Endothelial cell (in vitro differentiated cells): ENCODE results near the gene GNAQ. TPM values are rescaled to one million over a fixed set of nuclear protein-coding genes. Genes with fewer than 3 reads are reported as not detected.
"Not testable (repeated sequence)": the region's sequence is repeated elsewhere in the genome, so short reads cannot be mapped to it uniquely, and the experiment has no call there.

Experiments used
- DNase-seq: peaks from one replicate; pipeline ENCODE4 v3.0.0; 2021; ENCODE audit warnings: low spot score
- H3K27ac Mint-ChIP-seq: one replicate; pipeline ENCODE4 v1.8.0; 2021; ENCODE audit warnings: mixed read lengths, inconsistent platforms; ENCODE audit not compliant: unreplicated experiment
- H3K27me3 Mint-ChIP-seq: one replicate; pipeline ENCODE4 v1.8.0; 2021; ENCODE audit warnings: mild to moderate bottlenecking, moderate library complexity, mixed read lengths, inconsistent platforms; ENCODE audit not compliant: unreplicated experiment
- H3K36me3 Mint-ChIP-seq: one replicate; pipeline ENCODE4 v1.8.0; 2021; ENCODE audit warnings: mild to moderate bottlenecking, low read depth, mixed read lengths, inconsistent platforms; ENCODE audit not compliant: unreplicated experiment
- H3K4me1 Mint-ChIP-seq: one replicate; pipeline ENCODE4 v1.8.0; 2021; ENCODE audit warnings: mild to moderate bottlenecking, mixed read lengths, inconsistent platforms; ENCODE audit not compliant: unreplicated experiment
- H3K4me3 Mint-ChIP-seq: one replicate; pipeline ENCODE4 v1.8.0; 2021; ENCODE audit warnings: mild to moderate bottlenecking, mixed read lengths, inconsistent platforms; ENCODE audit not compliant: unreplicated experiment
- H3K9me3 Mint-ChIP-seq: one replicate; pipeline ENCODE4 v1.8.0; 2021; ENCODE audit warnings: mixed read lengths, inconsistent platforms; ENCODE audit not compliant: unreplicated experiment
- CTCF ChIP-seq: fragments of 200-600 bp; sonication (generic); IDR thresholded peaks from one replicate; pipeline ENCODE4 v1.5.0; 2021; ENCODE audit warnings: antibody characterized with exemption; ENCODE audit not compliant: unreplicated experiment
- total RNA-seq: library from RNA; stranded (reverse); fragmentation: NEBNext Ultra II Directional; extraction: Animal tissue kit (Norgen Biotek cat#: 25700); gene quantifications from one replicate; pipeline ENCODE4 v1.2.1, GENCODE V29; 2021; ENCODE audit not compliant: unreplicated experiment

Gene GNAQ
- total RNA-seq, 1 donor from 2014 or later, result 94.6 TPM

- Mint-ChIP-seq H3K27me3 (peaks cover 6% of the 10 kb centered on the region), H3K4me3 (no peak overlapping the region), H3K27ac (no peak overlapping the region), H3K36me3 (peaks cover 52% of the 10 kb centered on the region), H3K4me1 (no peaks in the 10 kb centered on the region), H3K9me3 (peaks cover 21% of the 10 kb centered on the region)
- DNase-seq, result no peak
- TF ChIP-seq CTCF, result no peak
Observed at GRCh38 chr9:77864211-77864889, 167.3 kb downstream of the GNAQ start.

GRCh38 chr9:77863638-77864037 lies 168.0 kb downstream of the GNAQ start:
- not testable (repeated sequence) for H3K27ac Mint-ChIP-seq, H3K4me1 Mint-ChIP-seq, DNase-seq, H3K27me3 Mint-ChIP-seq, H3K4me3 Mint-ChIP-seq
- Mint-ChIP-seq H3K36me3 (peaks cover 57% of the 10 kb centered on the region), H3K9me3 (peaks cover 21% of the 10 kb centered on the region)

GRCh38 chr9:77860953-77861352 lies 170.7 kb downstream of the GNAQ start:
- Mint-ChIP-seq H3K36me3 (peaks cover 60% of the 10 kb centered on the region), H3K9me3 (peaks cover 21% of the 10 kb centered on the region), H3K4me3 (peak overlapping the region; percentile 68)
- H3K27me3 Mint-ChIP-seq, DNase-seq, H3K27ac Mint-ChIP-seq, H3K4me1 Mint-ChIP-seq: not testable (repeated sequence)

GRCh38 chr9:77857513-77858259 lies 173.9 kb downstream of the GNAQ start:
- H3K4me1 Mint-ChIP-seq, result peaks cover 16% of the 10 kb centered on the region
- H3K9me3 Mint-ChIP-seq, result peaks cover 5% of the 10 kb centered on the region
- H3K36me3 Mint-ChIP-seq, result peaks cover 29% of the 10 kb centered on the region
- H3K4me3 Mint-ChIP-seq, result peak overlapping the region; percentile 29
- peaks cover 6% of the 10 kb centered on the region for H3K27me3 Mint-ChIP-seq
- H3K27ac Mint-ChIP-seq, result no peak overlapping the region
- TF ChIP-seq CTCF, result no peak
- DNase-seq, result no peak

GRCh38 chr9:77856615-77857014 lies 175.0 kb downstream of the GNAQ start:
- DNase-seq, result no peak
- Mint-ChIP-seq H3K4me3 (no peak overlapping the region), H3K27me3 (peaks cover 5% of the 10 kb centered on the region), H3K36me3 (peaks cover 20% of the 10 kb centered on the region), H3K9me3 (peaks cover 4% of the 10 kb centered on the region), H3K27ac (no peak overlapping the region), H3K4me1 (peaks cover 16% of the 10 kb centered on the region)
- TF ChIP-seq CTCF, result no peak

- H3K9me3 Mint-ChIP-seq, result no peaks in the 10 kb centered on the region
- H3K27me3 Mint-ChIP-seq, result peaks cover 2% of the 10 kb centered on the region
- H3K36me3 Mint-ChIP-seq, result peaks cover 7% of the 10 kb centered on the region
- peaks cover 16% of the 10 kb centered on the region for H3K4me1 Mint-ChIP-seq
- H3K4me3 Mint-ChIP-seq, result no peak overlapping the region
- no peak for DNase-seq
- no peak overlapping the region for H3K27ac Mint-ChIP-seq
- TF ChIP-seq CTCF, result no peak
Observed at GRCh38 chr9:77854916-77855311, 176.7 kb downstream of the GNAQ start.
